Measurements from ENCODE around the gene TEAD4.
A peak's percentile ranks its signal among the peaks of the same experiment; 100 is the strongest.

Gene TEAD4

GRCh38 chr12:2960996-2961616 is 1.9 kb downstream of the TEAD4 start:
- TF ChIP-seq CTCF (IDR thresholded peaks at IDR 0.05; ENCODE audit: unreplicated experiment in 3 of 3) = no peak
- peaks cover 42% of the 10 kb centered on the region for H3K4me1 Mint-ChIP-seq
- peak overlapping the region; percentile 73 to 92 (median 87) for H3K4me3 Mint-ChIP-seq
- no peaks in the 10 kb centered on the region for H3K9me3 Mint-ChIP-seq
- peak overlapping the region; percentile 27 to 71 (median 68) for H3K27ac Mint-ChIP-seq
- peaks cover 40% of the 10 kb centered on the region for H3K27me3 Mint-ChIP-seq (ENCODE audit: low read depth)
- peaks cover 4% of the 10 kb centered on the region for H3K36me3 Mint-ChIP-seq (ENCODE audit: low read depth)

- Mint-ChIP-seq H3K9me3 (no peaks in the 10 kb centered on the region), H3K4me1 (peaks cover 43% of the 10 kb centered on the region)
Observed at GRCh38 chr12:2961705-2962104, 2.5 kb downstream of the TEAD4 start.

DNA sequence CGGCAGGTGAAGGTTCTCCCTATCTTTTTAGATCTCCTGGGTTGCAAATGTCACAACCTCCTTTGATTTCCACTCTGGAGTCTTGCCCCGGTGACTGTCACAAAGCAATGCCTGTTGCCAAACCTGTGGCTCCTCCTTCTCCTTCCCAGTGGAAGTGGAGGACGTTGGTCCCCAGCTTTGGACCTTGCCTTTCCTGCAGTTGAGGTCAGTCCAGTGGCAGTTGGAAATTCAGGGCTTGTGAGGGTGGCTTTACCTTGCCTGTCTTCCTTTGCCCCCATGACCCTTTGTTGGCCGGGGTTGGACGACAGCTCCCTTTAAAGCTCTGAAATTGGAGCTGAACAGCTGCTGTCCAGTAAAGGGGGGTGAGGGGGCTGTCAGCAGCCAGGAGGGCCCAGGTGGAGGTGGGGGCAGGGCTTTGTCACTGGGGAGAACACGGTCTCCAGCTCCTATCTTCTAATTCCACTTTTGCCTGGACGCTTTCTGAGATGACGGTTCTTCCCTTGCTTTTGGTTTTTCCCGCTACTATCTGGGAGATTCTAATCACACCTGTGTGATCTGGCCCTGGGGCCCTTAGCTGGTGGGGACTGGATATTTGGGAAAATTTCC is 4.1 kb downstream of the TEAD4 start:
- peaks cover 4% of the 10 kb centered on the region for H3K36me3 Mint-ChIP-seq (ENCODE audit: low read depth)
- H3K27ac Mint-ChIP-seq = no peak overlapping the region
- H3K27me3 Mint-ChIP-seq (ENCODE audit: low read depth) = peaks cover 28% of the 10 kb centered on the region
- H3K4me3 Mint-ChIP-seq = peak overlapping the region; percentile 53 to 87 (median 75)
- H3K4me1 Mint-ChIP-seq = peaks cover 33% of the 10 kb centered on the region
- TF ChIP-seq CTCF (IDR thresholded peaks at IDR 0.05; ENCODE audit: unreplicated experiment in 3 of 3) = no peak
- no peaks in the 10 kb centered on the region for H3K9me3 Mint-ChIP-seq

More at GRCh38 chr12:2961705-2962104, 2.5 kb downstream of the TEAD4 start:
- Mint-ChIP-seq H3K36me3 (ENCODE audit: low read depth) (peaks cover 4% of the 10 kb centered on the region), H3K27ac (peak overlapping the region in 1 of 3 experiments; percentile 27), H3K27me3 (ENCODE audit: low read depth) (peaks cover 38% of the 10 kb centered on the region), H3K4me3 (peak overlapping the region; percentile 73 to 92 (median 87))
- TF ChIP-seq CTCF (IDR thresholded peaks at IDR 0.05; ENCODE audit: unreplicated experiment in 3 of 3) = no peak

GRCh38 chr12:2963760-2964292 is 4.6 kb downstream of the TEAD4 start:
- peak overlapping the region; percentile 53 to 87 (median 62) for H3K4me3 Mint-ChIP-seq
- H3K27ac Mint-ChIP-seq = no peak overlapping the region
- TF ChIP-seq CTCF (IDR thresholded peaks at IDR 0.05; ENCODE audit: unreplicated experiment in 3 of 3) = no peak
- no peaks in the 10 kb centered on the region for H3K9me3 Mint-ChIP-seq
- peaks cover 27% of the 10 kb centered on the region for H3K27me3 Mint-ChIP-seq (ENCODE audit: low read depth)
- H3K4me1 Mint-ChIP-seq = peaks cover 28% of the 10 kb centered on the region
- H3K36me3 Mint-ChIP-seq (ENCODE audit: low read depth) = peaks cover 4% of the 10 kb centered on the region

GRCh38 chr12:2967651-2968050 is 8.5 kb downstream of the TEAD4 start:
- Mint-ChIP-seq H3K4me1 (peaks cover 20% of the 10 kb centered on the region), H3K27me3 (ENCODE audit: low read depth) (peaks cover 10% of the 10 kb centered on the region), H3K27ac (no peak overlapping the region), H3K4me3 (no peak overlapping the region), H3K36me3 (ENCODE audit: low read depth) (peaks cover 9% of the 10 kb centered on the region), H3K9me3 (no peaks in the 10 kb centered on the region)
- no peak for TF ChIP-seq CTCF (IDR thresholded peaks at IDR 0.05; ENCODE audit: unreplicated experiment in 3 of 3)
